OCI-M2 (cell line): ENCODE measurements around the gene COX6A2.

Experiments
- DNase-seq: peaks from one replicate; lab custom pipeline; 2025; ENCODE audit not compliant: unreplicated experiment; lab: John Stamatoyannopoulos, UW

The COX6A2 gene

DNA sequence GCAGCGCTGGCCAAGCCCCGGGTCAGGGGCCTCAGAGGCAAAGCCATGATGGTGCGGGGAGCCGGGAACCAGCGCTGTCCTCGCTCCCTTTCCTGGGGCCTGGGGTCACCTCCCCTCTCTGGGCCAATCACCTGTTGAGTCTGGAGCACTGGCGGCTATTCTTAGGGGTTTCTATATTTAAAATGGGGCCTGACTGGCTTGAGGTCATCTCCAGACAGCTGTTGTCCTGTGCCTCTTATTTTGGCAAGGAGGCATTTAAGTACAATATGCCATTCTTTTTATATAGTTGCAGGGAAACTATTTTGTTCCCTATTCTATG lies at the start of gene COX6A2:
Gene COX6A2 (minus strand): TSS at position 82 of the 319 bp plus-strand sequence. CDS start 35 bp downstream, at position 47.
- no peak for DNase-seq

- no peak for DNase-seq
Measured at GRCh38 chr16:31477220-31478216, 49.4 kb upstream of the COX6A2 start.

- no peak for DNase-seq
Measured at GRCh38 chr16:31476303-31477219, 48.4 kb upstream of the COX6A2 start.

DNA sequence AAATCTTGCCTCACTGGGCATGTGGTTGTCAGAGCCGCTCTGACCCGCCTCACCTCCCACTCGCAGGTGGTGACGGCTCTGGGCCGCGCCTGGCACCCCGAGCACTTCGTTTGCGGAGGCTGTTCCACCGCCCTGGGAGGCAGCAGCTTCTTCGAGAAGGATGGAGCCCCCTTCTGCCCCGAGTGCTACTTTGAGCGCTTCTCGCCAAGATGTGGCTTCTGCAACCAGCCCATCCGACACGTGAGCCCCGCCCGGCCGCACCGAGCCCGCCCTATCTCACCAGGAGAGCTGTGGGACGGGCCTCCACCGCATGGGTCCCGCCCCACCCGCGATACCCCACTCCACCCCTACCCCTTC lies 47.8 kb upstream of the COX6A2 start:
- no peak for DNase-seq

DNA sequence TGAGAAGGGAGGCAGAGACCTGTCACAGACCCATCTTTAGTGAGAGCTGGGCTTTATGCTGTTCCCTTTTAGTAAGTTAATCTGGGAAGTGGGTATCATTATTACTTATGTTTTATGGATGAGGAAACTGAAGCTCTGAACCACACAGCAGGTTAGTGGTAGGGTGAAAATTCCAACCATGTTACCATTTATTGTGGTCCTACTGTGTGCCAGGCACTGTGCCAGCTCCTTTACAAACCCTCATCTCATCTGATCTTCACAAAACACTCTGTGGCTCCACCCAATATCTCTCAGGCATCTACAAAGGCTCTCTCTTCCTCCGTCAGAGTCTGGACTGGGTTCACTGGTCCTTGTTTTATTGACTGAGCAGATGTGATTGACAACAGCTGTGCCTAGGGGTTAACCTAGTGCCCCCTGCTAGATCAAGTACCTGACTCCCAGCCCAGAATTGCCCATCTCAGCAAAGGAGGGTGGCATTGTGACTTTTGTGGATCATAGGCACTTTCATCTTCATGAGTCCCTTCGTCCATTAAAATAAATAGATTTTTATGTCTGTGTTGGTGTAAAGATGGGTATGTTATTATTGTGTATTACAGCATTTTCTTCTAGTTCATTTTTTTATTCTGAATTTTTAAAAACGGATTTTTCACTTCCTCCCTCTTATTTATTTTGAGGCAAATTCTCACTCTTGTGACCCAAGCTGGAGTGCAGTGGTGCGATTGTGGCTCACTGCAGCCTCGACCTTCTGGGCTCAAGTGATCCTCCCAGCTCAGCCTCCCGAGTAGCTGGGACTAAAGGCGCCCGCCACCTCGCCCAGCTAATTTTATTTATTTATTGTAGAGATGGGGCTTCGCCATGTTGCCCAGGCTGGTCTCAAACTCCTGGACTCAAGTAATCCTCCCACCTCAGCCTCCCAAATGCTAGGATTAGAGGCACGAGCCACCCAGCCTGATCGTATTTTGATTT lies 46.9 kb upstream of the COX6A2 start:
- no peak for DNase-seq

- DNase-seq = no peak
Measured at GRCh38 chr16:31474173-31474714, 46.1 kb upstream of the COX6A2 start.

DNA sequence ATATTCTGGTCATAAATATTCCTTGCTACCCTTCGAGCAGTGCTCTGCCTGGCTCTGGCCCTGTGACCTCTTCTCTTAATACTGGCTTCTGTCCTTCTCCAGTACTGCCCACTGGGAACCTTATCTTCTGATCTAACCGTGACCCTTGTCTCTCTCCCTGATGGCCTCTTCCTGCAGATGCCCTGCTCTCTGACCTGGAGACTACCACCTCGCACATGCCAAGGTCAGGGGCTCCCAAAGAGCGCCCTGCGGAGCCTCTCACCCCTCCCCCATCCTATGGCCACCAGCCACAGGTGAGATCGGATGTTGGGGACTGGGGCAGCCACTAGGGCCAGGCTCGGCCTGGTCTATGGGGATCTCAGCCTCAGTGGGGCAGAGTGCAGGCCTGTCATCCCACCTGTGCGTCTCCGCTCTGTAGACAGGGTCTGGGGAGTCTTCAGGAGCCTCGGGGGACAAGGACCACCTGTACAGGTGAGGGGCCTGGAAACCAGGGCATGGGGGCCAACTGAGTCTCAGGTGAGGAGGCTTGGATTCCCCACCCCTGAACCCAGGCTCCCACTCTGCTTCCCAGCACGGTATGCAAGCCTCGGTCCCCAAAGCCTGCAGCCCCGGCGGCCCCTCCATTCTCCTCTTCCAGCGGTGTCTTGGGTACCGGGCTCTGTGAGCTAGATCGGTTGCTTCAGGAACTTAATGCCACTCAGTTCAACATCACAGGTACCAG lies 45.3 kb upstream of the COX6A2 start:
- no peak for DNase-seq

DNA sequence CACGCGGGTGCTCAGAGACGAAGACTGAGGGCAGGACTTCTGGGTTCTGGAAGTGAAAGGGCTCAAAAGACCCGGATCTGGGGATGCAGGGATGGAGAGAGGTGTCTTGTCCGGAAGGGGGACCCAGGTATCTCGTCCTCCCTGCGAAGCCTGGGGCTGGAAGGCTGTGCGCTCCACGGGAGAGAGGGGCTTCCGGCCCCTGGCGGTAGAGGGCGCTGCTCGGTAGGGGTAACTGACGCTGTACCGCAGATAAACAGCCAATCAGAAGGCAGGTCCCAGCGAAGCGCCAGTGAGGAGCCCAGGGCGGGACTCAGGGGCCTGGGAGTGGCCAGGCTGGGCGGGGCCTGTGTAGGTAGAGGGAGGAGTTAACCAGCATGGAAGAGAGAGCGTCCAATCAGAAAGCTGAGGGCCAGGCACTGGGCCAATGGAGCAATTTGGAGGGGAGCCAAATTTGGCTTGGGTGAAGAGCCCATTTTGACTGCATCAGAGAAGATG lies 44.6 kb upstream of the COX6A2 start:
- DNase-seq = no peak

- no peak for DNase-seq
Measured at GRCh38 chr16:31471875-31472708, 43.9 kb upstream of the COX6A2 start, which contains the start of gene TGFB1I1. Gene TGFB1I1 (plus strand): TSS chr16:31472152. CDS start chr16:31472189, 37 bp downstream.

DNA sequence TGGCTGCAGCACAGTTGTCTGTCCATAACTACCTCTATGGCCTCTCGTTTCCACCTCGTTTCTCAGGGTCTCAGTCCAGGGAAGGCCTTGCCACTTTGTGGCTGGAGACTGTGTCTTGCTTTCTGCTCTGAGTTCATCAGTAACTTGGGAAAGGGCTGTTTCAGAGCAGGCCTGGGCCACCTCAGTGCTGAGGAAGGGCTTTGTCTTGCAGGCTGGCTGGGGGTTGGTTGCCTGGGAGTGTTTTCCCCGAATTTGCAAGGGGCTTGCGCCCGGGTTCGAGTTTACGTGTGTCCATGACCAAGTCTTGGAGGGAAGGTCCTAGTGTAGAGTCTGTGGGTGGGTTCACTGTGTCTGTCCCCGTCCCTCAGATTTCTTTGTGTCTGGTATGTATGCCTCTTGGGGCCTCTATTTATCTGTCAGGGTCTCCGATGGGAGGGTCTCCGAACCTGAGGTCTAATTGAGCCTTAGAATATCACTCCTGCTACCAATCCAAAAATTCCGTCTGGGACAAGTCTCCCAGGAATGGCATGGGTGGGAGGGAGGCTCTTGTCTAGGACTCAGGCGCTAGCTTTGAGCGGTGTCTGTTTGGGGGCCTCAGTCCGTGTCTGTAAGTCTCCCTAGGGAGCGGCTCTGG lies 43.2 kb upstream of the COX6A2 start:
- DNase-seq = no peak

- no peak for DNase-seq
Measured at GRCh38 chr16:31470615-31471014, 42.5 kb upstream of the COX6A2 start.

DNA sequence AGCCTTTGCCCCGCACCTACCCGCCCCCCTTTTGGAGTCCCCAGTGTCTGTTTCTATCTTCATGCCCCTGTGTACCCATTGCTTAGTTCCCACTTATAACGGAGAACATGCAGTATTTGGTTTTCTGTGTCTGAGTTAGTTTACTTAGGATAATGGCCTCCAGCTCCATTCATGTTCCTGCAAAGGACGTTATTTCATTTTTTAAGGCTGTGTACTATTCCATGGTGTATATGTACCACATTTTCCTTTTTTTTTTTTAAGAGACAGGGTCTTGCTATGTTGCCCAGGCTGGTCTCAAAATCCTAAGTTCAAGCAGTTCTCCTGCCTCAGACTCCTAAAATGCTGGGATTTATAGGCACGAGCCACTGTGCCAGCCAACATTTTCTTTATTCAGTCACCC lies 39.7 kb upstream of the COX6A2 start:
- no peak for DNase-seq

DNA sequence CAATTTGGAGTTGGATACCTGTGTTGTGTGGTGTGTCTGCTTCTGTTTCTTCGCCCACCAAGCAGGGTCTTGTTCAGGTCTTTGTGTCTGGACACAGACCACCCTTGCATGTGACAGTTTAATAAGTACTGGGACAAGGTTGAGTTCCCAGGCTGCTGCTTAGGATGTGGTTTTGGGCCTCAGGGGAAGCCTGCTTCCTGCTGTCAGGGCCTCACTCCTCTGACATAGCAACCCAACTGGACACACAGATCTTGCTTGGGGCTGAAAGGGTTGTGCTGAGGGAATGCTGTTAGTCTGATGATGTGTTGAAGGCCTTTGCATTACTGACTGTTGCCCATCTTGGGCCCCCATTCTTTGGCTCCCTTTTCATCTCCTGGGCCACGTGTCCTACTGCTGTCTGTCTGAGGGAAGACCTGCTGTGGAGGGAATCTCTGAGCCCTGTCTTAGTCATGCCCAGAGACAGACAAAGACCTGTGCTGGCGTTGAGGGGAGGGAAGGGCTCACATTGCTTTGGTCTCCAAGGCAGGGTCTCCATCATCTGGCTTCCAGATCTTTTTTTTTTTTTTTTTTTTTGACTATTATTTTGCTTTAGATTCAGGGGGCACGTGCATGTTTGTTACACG lies 39.1 kb upstream of the COX6A2 start:
- DNase-seq = no peak

DNA sequence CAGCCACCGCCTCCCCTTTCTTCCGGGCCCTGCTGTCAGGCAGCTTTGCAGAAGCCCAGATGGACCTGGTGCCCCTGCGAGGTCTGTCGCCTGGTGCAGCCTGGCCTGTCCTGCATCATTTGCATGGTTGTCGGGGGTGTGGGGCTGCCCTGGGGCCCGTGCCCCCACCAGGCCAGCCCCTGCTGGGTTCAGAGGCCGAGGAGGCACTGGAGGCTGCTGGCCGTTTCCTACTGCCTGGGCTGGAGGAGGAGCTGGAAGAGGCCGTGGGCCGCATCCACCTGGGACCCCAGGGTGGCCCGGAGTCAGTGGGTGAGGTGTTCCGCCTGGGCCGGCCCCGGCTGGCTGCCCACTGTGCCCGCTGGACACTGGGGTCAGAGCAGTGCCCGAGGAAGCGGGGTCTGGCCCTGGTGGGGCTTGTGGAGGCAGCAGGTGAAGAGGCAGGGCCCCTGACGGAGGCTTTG lies 38.3 kb upstream of the COX6A2 start:
- no peak for DNase-seq

- DNase-seq = no peak
Measured at GRCh38 chr16:31465788-31466370, 37.7 kb upstream of the COX6A2 start.

DNA sequence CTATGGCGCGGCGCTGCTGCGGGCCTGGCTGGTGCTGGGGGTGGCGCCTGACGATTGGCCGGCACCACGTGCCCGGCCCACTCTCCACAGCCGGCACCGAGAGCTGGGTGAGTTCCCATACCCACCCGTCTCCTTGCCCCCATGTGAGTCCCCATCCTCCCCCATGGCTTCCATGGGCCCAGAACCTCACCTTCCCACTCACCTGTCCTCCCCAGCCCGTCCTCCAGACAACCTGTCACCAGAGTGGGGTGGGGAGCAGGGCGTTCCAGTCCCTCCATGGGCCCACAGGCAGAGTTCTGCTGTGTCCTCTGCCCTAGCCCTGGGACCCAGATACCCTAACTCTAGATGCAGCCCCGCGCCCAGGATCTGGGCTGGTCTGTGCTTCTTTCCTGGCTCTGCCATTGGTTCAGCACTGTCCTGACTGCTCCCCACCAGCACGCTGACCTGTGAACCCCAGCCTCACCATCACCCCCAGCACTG lies 36.7 kb upstream of the COX6A2 start:
- DNase-seq = no peak

DNA sequence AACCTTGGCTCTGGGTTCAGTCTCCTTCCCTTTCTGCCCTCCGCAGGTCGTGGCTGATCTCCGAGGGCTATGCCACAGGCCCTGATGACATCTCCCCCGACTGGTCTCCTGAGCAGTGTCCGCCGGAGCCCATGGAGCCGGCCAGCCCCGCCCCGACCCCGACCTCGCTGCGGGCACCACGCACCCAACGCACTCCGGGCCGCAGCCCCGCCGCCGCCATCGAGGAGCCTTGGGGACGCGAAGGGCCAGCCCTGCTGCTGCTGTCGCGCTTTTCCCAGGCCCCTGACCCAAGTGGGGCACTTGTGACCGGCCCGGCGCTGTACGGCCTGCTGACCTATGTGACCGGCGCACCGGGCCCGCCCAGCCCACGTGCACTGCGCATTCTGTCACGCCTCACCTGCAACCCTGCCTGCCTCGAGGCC lies 36.2 kb upstream of the COX6A2 start:
- DNase-seq = no peak
